HK-2 (cell line): ENCODE measurements around the gene NFATC2.
"Not testable (repeated sequence)": the region's sequence is repeated elsewhere in the genome, so short reads cannot be mapped to it uniquely, and the experiment has no call there.

Source experiments
- DNase-seq: peaks from one replicate; pipeline ENCODE4 v3.0.0-alpha.2; 2018; ENCODE audit not compliant: unreplicated experiment

NFATC2 gene

DNA sequence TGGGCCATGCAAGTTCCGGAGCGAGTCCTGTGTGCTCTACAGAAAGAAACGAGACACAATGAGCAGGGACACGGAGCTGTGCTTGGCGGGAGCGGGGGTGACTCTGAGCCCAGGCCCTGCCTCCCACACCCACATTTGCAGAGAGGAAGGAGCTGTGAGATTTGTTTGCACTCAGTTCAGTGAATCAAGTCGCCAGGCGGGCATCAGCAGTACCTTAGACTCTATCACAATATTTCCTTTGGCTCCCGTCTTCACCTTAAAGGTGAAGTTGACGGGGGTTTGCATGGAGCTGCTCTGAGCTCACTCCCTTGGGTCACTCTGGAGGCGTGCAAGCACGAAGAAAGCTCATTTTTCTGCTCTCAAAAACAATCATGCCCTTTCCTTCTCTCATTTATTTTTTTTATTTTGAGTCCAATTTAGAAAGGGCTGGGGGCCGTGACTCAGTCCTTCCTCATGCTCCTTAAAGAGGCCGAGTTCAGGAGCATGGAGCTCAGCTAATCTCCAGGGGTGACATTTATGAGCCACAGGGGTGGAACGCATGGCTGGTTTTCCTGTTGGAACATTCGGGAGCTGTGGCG lies 188.2 kb downstream of the NFATC2 start:
- DNase-seq = no peak

DNA sequence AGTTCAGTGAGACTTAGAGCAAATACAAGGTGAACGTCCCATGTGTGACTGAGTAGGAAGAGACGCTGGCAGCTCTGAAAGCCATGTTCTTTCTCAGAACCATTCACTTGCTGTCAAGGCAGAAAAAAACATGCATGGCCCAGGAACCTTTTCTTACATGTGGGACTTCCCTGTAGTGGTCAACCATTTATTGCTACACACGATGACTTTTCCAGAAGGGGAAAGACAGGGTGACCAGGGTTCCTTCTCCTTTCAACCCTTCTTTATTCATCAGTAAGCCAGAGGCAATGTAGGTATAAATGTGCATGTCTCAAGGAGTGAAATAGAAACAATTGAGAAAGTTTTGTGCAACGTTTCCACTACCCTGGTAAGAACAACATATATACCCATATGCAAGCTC lies 189.0 kb downstream of the NFATC2 start:
- no peak for DNase-seq

DNA sequence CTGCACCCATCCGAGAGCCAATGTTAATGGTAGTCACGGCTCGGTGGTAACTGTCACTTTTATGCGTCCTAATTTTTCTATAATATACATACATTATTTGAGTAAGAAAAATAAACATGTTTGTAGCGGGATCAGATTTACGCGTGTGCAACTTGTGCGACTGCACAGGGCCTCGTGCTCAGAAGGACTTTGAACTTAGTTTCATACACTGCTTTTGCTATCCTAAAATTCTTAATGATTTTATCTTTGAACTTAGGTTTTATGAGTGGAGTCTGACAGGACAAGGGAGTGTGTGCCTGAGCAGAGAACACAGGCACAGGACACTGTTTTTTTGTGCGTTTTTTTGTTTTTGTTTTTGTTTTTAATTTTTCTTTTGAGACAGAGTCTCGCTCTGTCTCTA lies 189.7 kb downstream of the NFATC2 start:
- no peak for DNase-seq

DNA sequence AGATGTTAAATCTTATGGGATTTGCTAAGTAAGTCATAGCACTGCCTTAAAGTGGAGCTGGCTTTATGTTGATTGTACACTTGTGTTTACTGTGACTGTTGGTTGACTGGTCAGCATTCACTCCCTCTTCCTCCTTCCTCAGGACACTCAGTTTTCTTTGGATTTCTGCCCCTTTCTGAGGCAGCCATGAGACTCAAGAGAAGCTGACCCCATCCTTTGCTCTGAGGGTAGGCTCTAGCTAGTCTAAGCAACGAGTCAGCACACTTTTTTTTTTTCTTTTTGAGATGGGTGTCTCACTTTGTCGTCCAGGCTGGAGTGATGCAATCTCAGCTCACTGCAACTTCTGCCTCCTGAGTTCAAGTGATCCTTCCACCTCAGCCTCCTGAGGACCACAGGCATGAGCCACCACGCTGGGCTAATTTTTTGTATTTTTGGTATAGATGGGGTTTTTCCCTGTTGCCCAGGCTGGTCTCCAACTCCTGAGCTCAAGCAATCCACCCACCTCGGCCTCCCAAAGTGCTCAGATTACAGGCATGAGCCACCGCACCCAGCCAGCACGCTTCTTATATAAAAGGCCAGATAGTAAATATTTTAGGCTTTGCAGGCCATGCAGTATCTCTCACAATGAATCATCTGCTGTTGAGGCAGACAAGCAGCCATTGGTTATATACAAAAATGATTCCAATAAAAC lies 191.4 kb downstream of the NFATC2 start:
- DNase-seq = no peak

DNA sequence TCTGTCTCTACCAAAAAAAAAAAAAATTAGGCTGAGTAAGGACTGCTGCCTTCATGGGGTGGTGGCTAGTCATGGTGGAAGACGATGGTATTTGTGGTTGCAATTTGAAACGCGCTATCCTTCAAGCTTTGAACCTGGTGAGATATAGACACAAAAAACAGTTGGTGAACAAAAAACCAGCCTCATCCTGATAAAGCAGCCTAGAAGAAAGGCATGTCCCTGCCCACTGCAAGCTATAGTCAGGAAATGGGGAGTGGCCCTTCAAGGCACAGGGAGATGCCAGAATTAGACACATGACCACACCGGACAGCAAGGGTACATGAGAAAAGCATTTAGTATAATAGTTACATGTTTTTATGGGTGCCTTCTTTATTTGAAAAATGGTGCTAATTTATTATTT lies 193.6 kb downstream of the NFATC2 start:
- no peak for DNase-seq

DNA sequence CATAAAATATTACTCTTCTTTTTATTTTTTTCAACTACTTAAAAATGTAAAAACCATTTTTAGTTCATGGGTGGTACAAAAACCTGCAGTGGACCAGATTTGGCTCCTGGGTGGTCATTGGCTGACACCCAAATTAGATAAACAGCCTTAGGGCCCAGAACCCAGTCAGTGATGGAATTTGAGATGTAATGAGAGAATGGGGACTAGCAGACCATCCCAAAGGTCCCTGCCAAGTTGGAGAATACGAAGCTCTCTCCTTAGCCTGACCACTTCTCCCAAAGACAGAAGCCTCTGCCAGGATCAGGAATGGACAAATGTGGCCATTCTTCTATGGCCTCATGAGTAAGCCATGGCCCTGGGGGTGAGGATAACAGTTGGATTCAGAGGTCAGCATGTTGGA lies 194.7 kb downstream of the NFATC2 start:
- no peak for DNase-seq

DNA sequence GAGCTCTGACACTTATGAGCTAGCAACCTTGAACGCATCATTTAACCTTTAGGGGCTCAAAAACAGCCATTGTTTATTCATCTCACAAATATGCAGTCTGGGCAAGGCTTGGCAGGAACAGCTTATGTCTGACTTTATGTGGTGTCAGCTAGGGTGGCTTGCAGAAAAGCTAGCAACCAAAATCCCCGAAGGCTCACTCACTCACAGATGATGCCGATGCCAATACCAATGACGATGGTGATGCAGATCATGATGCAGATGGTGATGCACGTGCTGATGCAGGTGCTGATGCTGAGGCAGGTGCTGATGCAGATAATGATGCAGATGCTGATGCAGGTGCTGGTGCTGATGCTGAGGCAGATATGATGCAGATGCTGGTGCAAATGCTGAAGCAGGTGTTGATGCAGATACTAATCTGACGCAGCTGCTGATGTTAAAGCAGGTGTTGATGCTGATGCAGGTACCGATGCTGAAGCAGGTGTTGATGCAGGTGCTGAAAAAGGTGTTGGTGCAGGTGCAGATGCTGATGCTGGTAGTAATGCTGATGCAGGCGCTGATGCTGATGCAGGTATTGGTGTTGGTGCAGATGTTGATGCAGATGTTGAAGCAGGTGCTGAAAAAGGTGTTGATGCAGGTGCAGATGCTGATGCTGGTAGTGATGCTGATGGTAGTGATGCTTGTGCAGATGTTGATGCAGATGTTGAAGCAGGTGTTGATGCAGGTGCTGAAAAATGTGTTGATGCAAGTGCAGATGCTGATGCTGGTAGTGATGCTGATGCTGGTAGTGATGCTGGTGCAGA lies 195.6 kb downstream of the NFATC2 start:
- no peak for DNase-seq

DNA sequence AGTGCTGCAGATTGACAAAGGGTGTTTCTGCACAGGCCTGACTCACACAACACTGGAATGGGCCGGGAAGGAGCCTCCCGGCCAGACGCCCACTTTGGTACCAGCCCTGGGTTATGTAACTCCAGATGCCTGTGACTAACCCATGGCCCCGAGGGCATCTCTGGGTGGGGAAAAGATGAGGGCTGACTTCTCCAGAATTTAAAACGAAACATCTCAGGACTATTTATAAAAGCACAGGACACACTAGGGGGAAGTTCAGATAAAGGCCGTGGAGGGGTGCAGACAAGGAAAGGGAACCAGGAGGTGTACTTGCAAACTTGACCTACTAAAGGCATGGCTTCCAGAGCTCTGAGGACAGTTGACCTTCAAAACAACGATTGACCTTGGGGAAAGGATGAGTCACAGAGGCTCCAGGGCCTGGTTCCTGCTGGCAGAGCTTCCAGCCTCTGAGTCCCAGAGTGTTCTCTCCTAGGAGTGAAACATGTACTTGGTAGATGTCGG lies 196.9 kb downstream of the NFATC2 start:
- DNase-seq = no peak

DNA sequence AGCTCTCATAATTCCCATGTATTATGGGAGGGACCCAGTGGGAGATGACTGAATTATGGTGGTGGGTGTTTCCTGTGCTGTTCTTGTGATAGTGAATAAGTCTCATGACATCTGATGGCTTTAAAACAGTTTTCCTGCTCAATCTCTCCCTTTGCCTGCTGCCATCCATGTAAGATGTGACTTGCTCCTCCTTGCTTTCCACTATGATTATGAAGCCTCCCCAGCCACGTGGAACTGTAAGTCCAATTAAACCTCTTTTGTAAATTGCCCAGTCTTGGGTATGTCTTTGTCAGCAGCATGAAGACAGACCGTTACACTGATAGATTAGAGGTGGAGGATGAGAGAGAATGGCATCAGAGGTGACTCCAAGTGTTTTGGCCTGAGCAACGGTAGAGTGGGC lies 198.7 kb downstream of the NFATC2 start:
- not testable (repeated sequence) for DNase-seq

DNA sequence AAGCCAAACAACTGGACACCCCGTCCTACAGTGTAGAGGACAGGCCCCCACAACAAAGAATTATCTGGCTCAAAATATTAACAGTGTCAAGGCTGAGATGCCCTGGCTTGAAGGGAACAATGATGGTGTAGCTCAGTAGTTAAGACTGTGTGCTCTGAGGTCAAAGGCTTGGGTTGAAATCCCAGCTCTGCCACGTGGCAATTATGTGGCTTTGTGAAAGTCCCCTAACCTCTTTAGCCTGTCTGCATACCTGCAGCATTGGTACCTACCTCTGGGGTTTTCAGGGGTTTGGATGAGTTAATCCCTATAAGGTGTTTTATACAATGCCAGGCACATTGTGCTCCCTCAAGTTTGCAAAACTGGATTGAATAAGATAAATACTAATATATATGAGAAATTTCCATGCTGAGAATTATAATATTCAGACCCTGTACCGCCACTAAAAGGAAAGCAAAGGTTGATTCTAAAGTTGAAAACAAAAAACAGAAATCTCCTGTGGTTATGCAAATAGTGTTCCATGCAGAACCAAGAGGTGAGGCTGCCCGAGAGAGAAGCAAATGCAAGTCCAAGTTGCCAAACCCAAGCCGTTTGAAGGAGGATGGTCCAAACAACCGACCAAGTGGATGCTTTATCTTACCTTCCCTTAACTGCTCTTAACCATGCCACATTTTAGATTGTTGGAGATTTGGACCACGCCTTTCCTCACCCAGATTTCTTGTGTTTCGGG lies 199.8 kb downstream of the NFATC2 start:
- DNase-seq = no peak

DNA sequence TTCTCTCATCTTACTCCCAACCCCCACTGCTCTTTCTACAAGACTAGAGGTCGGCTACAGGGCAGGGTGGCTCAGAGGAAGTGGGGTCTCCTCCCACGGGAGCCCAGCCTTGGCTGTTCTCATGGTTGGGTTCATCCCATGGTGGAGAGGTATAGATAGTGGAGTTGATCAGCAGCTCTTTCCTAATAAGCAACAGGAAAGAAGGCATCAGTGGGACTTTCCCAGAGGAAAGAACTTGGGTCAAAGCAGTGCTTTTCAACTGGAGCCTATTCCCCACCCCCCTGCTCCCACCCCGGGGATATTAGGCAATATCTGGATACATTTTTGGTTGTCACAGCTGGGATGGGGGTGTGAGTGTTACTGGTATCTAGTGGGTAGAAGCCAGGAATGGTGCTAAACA lies 200.9 kb downstream of the NFATC2 start:
- DNase-seq = no peak

DNA sequence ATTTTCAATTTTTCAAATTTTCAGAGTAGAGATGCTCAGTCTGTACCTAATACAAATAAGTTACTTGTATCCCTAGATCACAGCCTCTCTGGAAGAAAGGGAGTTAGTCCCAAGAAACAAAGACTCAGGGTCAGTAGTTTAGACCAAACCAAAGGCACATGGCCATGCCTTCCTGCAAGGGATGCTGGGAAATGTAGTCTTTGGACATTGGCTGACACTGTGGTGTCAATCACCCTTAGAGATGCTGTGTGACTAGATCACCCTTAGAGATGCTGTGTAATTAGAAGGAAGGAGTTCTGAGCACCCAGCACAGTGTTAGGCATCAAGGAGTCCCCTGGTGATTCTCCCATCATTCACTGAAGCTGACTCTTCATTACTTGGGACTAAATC lies 202.1 kb downstream of the NFATC2 start:
- no peak for DNase-seq

DNA sequence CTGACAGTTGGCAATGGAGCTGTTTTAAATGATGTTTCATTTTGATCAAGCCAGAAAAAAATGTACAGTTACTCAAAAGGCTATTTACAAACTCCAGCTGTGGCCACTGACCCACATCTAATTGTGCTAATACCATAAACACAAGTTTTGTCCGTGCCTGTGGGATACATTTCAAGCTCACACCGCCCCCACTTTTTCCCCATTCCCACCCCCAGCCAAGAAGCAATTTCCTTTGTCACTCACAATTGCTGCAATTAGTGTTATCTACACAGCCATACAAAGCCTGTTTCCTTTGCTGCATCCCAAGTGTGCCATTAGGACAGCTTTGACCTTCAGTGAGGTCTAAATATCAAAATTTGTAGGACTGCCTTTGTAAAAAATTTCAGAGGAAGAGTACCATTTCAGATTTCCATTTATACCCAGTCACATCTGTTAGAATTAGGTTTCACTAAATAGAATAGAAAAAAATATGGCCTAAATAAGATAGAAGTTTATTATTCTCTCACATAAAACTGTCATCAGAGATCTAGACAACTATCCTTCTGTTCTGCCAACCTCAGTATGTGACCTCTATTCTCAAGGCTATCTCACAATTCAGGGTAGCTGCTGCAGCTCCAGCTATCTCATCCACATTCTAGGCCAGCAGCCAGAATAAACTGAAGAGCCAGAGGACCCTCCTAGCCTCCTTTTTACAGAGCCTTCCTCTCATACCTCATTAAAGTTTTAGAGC lies 202.6 kb downstream of the NFATC2 start:
- DNase-seq = no peak

DNA sequence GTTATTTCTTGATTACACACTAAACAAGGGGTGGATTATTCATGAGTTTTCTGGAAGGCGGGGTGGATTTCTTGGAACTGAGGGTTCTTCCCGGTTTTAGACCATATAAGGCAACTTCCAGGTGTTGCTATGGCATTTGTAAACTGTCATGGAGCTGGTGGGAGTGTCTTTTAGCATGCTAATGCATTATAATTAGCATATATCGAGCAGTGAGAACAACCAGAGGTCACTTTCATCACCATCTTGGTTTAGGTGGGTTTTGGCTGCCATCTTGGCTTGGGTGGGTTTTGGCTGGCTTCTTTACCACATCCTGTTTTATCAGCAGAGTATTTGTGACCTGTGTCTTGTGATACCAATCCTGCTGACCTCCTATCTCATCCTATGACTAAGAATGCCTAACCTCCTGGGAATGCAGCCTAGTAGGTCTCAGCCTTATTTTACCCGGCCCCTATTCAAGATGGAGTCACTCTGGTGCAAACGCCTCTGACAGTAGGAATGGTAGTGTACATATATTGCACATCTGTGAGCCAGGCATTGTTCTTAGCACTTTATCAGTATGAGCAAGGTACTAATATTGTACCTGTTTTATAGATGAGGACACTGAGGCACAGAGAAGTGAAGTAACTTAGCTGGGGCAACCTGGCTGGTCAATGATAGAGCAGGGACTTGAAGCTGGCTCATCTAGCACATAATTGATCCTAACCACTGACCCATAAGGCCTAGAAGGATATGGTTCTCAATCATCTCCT lies 203.7 kb downstream of the NFATC2 start:
- DNase-seq = no peak

DNA sequence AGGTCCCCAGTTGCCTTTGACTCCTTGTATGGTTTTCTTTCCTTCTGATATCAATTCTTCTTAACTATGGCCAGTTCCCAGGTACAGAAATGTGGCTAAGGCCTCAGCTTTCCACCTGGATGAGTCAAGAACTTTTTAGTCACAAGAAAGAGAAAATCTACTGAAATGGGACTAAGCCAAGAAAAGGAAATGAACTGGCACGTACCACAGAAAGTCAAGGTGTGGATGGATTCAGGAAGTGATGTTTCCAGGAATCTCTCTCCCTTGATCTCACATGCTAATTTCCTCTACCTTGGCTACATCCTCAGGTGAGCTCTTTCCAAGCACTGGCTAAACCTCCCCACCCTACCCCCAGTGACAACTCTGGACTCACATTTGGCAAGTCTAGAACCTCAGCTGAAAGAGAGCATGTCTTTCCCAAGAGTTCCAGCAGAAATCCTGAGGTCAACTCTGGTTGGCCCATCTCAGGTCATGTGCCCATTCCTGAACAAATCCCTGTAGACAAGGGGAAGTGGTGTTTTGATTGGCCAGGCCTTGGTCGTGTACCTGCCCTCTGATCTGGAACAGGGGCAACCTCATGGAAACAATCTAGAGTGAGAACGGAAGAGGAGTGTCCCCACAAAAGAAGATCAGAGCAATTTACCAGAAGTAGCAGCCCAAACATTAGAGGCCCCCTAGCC lies 205.3 kb downstream of the NFATC2 start:
- DNase-seq = no peak
